Measurements from ENCODE around the gene ARMC6.

Gene ARMC6

GRCh38 chr19:19054939-19055440, 21.6 kb downstream of the ARMC6 start:
- DNase-seq (ENCODE audit: low spot score), result no peak

- DNase-seq (ENCODE audit: low spot score), result no peak
These were observed 22.3 kb downstream of the ARMC6 start for GRCh38 chr19:19055701-19056100.

- DNase-seq (ENCODE audit: low spot score), result no peak
These were observed 23.4 kb downstream of the ARMC6 start for GRCh38 chr19:19056636-19057275.

- DNase-seq (ENCODE audit: low spot score), result no peak
These were observed 23.9 kb downstream of the ARMC6 start for GRCh38 chr19:19057317-19057716.

GRCh38 chr19:19057720-19058119, 24.3 kb downstream of the ARMC6 start:
- no peak for DNase-seq (ENCODE audit: low spot score)

- DNase-seq (ENCODE audit: low spot score), result no peak
These were observed 25.8 kb downstream of the ARMC6 start for GRCh38 chr19:19059018-19059836.

GRCh38 chr19:19059837-19060611, 26.6 kb downstream of the ARMC6 start:
- DNase-seq (ENCODE audit: low spot score), result no peak

- DNase-seq (ENCODE audit: low spot score), result no peak
These were observed 28.1 kb downstream of the ARMC6 start for GRCh38 chr19:19061506-19061905.

- DNase-seq (ENCODE audit: low spot score), result no peak
These were observed 29.2 kb downstream of the ARMC6 start for GRCh38 chr19:19062454-19063182.

GRCh38 chr19:19063183-19064097, 30.0 kb downstream of the ARMC6 start, which contains the start of gene SLC25A42:
Gene SLC25A42 (plus strand): TSS chr19:19063994. CDS start chr19:19096125, 32,131 bp downstream.
- peak; percentile 100 for DNase-seq (ENCODE audit: low spot score)

GRCh38 chr19:19064098-19064722, 30.8 kb downstream of the ARMC6 start:
- DNase-seq (ENCODE audit: low spot score), result peak; percentile 58

GRCh38 chr19:19064811-19065745, 31.7 kb downstream of the ARMC6 start:
- DNase-seq (ENCODE audit: low spot score), result peak; percentile 32

- DNase-seq (ENCODE audit: low spot score), result peak; percentile 54
These were observed 34.1 kb downstream of the ARMC6 start for GRCh38 chr19:19067276-19068072.

- DNase-seq (ENCODE audit: low spot score), result no peak
These were observed 35.6 kb downstream of the ARMC6 start for GRCh38 chr19:19068659-19069654.

GRCh38 chr19:19071897-19072296, 38.5 kb downstream of the ARMC6 start:
- no peak for DNase-seq (ENCODE audit: low spot score)

GRCh38 chr19:19074196-19074882, 40.9 kb downstream of the ARMC6 start:
- DNase-seq (ENCODE audit: low spot score), result no peak

Data from AG20443 (cell line).